Measurements from ENCODE around the gene NOPCHAP1. TPM values are rescaled to one million over a fixed set of nuclear protein-coding genes. Genes with fewer than 3 reads are reported as not detected.
A peak's percentile ranks its signal among the peaks of the same experiment; 100 is the strongest.

NOPCHAP1 gene
- total RNA-seq, 1 experiment from 2014 or later: 37.8 TPM

- intact Hi-C loops (cut with micrococcal nuclease): loop anchor here (2.0 kb wide), 1 partner anchor 93 kb away; no protein-coding TSS in a partner anchor
- peak overlapping the region; percentile 88 for H3K9ac ChIP-seq (ENCODE audit: low read length)
- no peak for TF ChIP-seq EZH2phosphoT487 (IDR thresholded peaks at IDR 0.05; ENCODE audit: borderline replicate concordance, low read length)
- no peak for TF ChIP-seq EZH2 (IDR thresholded peaks at IDR 0.05; ENCODE audit: low read length, unreplicated experiment)
- CTCF ChIA-PET: no interaction called here
- no TSS peak for BruUV-seq (replicated peaks)
- POLR2A ChIA-PET (ENCODE audit: unreplicated experiment): no interaction called here
- H4K20me1 ChIP-seq (ENCODE audit: low read length): no peaks in the 10 kb centered on the region
- H3K4me1 ChIP-seq (ENCODE audit: insufficient read depth, low read length): peaks cover 25% of the 10 kb centered on the region
- peak overlapping the region; percentile 80 for H3K27ac ChIP-seq (ENCODE audit: low read length)
- H3K36me3 ChIP-seq (ENCODE audit: low read depth, low read length): no peaks in the 10 kb centered on the region
- peak overlapping the region; percentile 94 for H3K4me2 ChIP-seq (ENCODE audit: low read length)
- no peaks in the 10 kb centered on the region for H3K27me3 ChIP-seq (ENCODE audit: low read length)
- no peaks in the 10 kb centered on the region for H3K9me3 ChIP-seq (ENCODE audit: low read length)
- H3K9me2 ChIP-seq (replicated peaks; ENCODE audit: low read length): no peaks in the 10 kb centered on the region
- peak overlapping the region; percentile 79 for H3K4me3 ChIP-seq (ENCODE audit: low read length)
- no peaks in the 10 kb centered on the region for H3F3A ChIP-seq (ENCODE audit: low read length, unreplicated experiment)
- no peak for ATAC-seq
- H3K79me2 ChIP-seq (ENCODE audit: low read length): no peaks in the 10 kb centered on the region; the same call in 1 of the 2 replicates
- peak; percentile 42 for DNase-seq
- peak overlapping the region; percentile 79 for H2AFZ ChIP-seq (ENCODE audit: low read length)
Measured at GRCh38 chr12:104959335-104959841, 26.7 kb upstream of the NOPCHAP1 start.

GRCh38 chr12:104960464-104960863 lies 25.7 kb upstream of the NOPCHAP1 start:
- Histone ChIP-seq H3K27me3 (ENCODE audit: low read length) (no peaks in the 10 kb centered on the region), H3F3A (ENCODE audit: low read length, unreplicated experiment) (no peaks in the 10 kb centered on the region), H3K4me3 (ENCODE audit: low read length) (no peak overlapping the region), H3K9ac (ENCODE audit: low read length) (no peak overlapping the region), H3K9me3 (ENCODE audit: low read length) (no peaks in the 10 kb centered on the region), H3K79me2 (ENCODE audit: low read length) (no peaks in the 10 kb centered on the region; the same call in 1 of the 2 replicates), H3K27ac (ENCODE audit: low read length) (no peak overlapping the region), H3K9me2 (replicated peaks; ENCODE audit: low read length) (no peaks in the 10 kb centered on the region), H3K4me1 (ENCODE audit: insufficient read depth, low read length) (peaks cover 25% of the 10 kb centered on the region), H3K4me2 (ENCODE audit: low read length) (no peak overlapping the region), H2AFZ (ENCODE audit: low read length) (no peak overlapping the region), H3K36me3 (ENCODE audit: low read depth, low read length) (no peaks in the 10 kb centered on the region), H4K20me1 (ENCODE audit: low read length) (no peaks in the 10 kb centered on the region)
- no TSS peak for BruUV-seq (replicated peaks)
- CTCF ChIA-PET: no interaction called here
- intact Hi-C loops (cut with micrococcal nuclease): no loop called here
- no peak for ATAC-seq
- no peak for TF ChIP-seq EZH2phosphoT487 (IDR thresholded peaks at IDR 0.05; ENCODE audit: borderline replicate concordance, low read length)
- no peak for TF ChIP-seq CTCF (conservative IDR thresholded peaks at IDR 0.05; ENCODE audit: low read depth, low read length)
- TF ChIP-seq EZH2 (IDR thresholded peaks at IDR 0.05; ENCODE audit: low read length, unreplicated experiment): no peak
- POLR2A ChIA-PET (ENCODE audit: unreplicated experiment): no interaction called here
- DNase-seq: no peak

- Histone ChIP-seq H3K9ac (ENCODE audit: low read length) (no peak overlapping the region), H3K4me3 (ENCODE audit: low read length) (no peak overlapping the region), H3K27me3 (ENCODE audit: low read length) (no peaks in the 10 kb centered on the region), H3K4me2 (ENCODE audit: low read length) (no peak overlapping the region), H3K36me3 (ENCODE audit: low read depth, low read length) (no peaks in the 10 kb centered on the region), H3K79me2 (ENCODE audit: low read length) (no peaks in the 10 kb centered on the region), H4K20me1 (ENCODE audit: low read length) (no peaks in the 10 kb centered on the region), H2AFZ (ENCODE audit: low read length) (no peak overlapping the region), H3K27ac (ENCODE audit: low read length) (no peak overlapping the region), H3K9me3 (ENCODE audit: low read length) (no peaks in the 10 kb centered on the region), H3K9me2 (replicated peaks; ENCODE audit: low read length) (no peaks in the 10 kb centered on the region), H3K4me1 (ENCODE audit: insufficient read depth, low read length) (peaks cover 14% of the 10 kb centered on the region), H3F3A (ENCODE audit: low read length, unreplicated experiment) (no peaks in the 10 kb centered on the region)
- ATAC-seq (no peak), DNase-seq (no peak)
- ChIA-PET CTCF (no interaction called here), POLR2A (ENCODE audit: unreplicated experiment) (interaction anchor here (0.6 kb wide), 1 partner anchor 701 kb away, joined by 3 read pairs; no protein-coding TSS in a partner anchor)
- intact Hi-C loops (cut with micrococcal nuclease): no loop called here
- BruUV-seq (replicated peaks): no TSS peak
- TF ChIP-seq CTCF (conservative IDR thresholded peaks at IDR 0.05; ENCODE audit: low read depth, low read length) (no peak), EZH2phosphoT487 (IDR thresholded peaks at IDR 0.05; ENCODE audit: borderline replicate concordance, low read length) (no peak), EZH2 (IDR thresholded peaks at IDR 0.05; ENCODE audit: low read length, unreplicated experiment) (no peak)
Measured at GRCh38 chr12:104963757-104964156, 22.4 kb upstream of the NOPCHAP1 start.

Data from PC-3 (cell line).